Keratinocyte (primary cell): ENCODE measurements around the gene MALRD1.

Experiments used
- EZH2 ChIP-seq: IDR thresholded peaks from one replicate; pipeline ENCODE4 v1.6.1; 2012; ENCODE audit warnings: inconsistent platforms, mild to moderate bottlenecking, low read length, moderate library complexity
- TF ChIP-seq, protein P1 (sequence below), 3 experiments: IDR thresholded peaks in 1 of 3; conservative IDR thresholded peaks in 1 of 3; optimal IDR thresholded peaks in 1 of 3; 2 replicates in 2 of 3; 3 replicates in 1 of 3; pipeline versions ENCODE3 to v1.5.1; 2011; ENCODE audit warnings: low read length in 3 of 3, mild to moderate bottlenecking in 3 of 3, moderate library complexity in 2 of 3, control low read depth in 1 of 3, inconsistent platforms in 1 of 3; ENCODE audit not compliant: insufficient read depth in 2 of 3; ENCODE audit errors: extremely low read depth in 1 of 3

DNA sequence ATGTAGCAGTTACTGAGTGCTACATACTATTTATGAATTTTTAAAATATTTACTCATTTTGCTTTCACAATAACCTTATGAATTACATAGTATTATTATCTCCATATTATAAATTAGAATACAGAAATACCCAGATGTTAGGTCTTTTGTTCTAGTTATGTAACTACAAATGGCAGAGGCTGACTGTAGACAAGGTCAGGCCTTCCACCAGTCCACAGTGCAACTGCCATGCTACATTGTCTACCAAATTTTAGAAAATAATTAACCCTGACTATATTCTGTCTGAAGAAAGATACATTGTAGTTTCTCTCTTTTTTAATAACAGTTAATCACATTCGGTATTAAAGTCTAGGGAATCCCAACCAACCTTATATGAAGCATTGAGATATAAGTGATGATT is 280.9 kb downstream of the MALRD1 start:
- TF ChIP-seq, protein P1, sequence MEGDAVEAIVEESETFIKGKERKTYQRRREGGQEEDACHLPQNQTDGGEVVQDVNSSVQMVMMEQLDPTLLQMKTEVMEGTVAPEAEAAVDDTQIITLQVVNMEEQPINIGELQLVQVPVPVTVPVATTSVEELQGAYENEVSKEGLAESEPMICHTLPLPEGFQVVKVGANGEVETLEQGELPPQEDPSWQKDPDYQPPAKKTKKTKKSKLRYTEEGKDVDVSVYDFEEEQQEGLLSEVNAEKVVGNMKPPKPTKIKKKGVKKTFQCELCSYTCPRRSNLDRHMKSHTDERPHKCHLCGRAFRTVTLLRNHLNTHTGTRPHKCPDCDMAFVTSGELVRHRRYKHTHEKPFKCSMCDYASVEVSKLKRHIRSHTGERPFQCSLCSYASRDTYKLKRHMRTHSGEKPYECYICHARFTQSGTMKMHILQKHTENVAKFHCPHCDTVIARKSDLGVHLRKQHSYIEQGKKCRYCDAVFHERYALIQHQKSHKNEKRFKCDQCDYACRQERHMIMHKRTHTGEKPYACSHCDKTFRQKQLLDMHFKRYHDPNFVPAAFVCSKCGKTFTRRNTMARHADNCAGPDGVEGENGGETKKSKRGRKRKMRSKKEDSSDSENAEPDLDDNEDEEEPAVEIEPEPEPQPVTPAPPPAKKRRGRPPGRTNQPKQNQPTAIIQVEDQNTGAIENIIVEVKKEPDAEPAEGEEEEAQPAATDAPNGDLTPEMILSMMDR (optimal IDR thresholded peaks at IDR 0.05 in 1 of 3, IDR thresholded peaks at IDR 0.05 in 1 of 3, conservative IDR thresholded peaks at IDR 0.05 in 1 of 3; ENCODE audit: extremely low read depth in 1 of 3, insufficient read depth in 2 of 3, low read length in 3 of 3), result no peak
- no peak for TF ChIP-seq EZH2
